HG03159 (cell line): ENCODE data around the gene TMEM175.

ENCODE experiments used
- ATAC-seq: cut with Tn5 transposase; IDR thresholded peaks from one replicate; pipeline ENCODE4 v1.9.1; 2021; ENCODE audit warnings: mild to moderate bottlenecking, moderate library complexity; ENCODE audit not compliant: unreplicated experiment

The TMEM175 gene

GRCh38 chr4:898869-899555 is 33.2 kb upstream of the TMEM175 start:
- ATAC-seq: no peak

- no peak for ATAC-seq
Measured at GRCh38 chr4:899556-899906, 32.7 kb upstream of the TMEM175 start.

GRCh38 chr4:900073-900472 is 32.2 kb upstream of the TMEM175 start:
- ATAC-seq: no peak

- ATAC-seq: no peak
Measured at GRCh38 chr4:900721-901120, 31.5 kb upstream of the TMEM175 start.

GRCh38 chr4:901192-901910 is 30.9 kb upstream of the TMEM175 start:
- no peak for ATAC-seq

- no peak for ATAC-seq
Measured at GRCh38 chr4:903066-904046, 28.9 kb upstream of the TMEM175 start.

- no peak for ATAC-seq
Measured at GRCh38 chr4:905485-906338, 26.5 kb upstream of the TMEM175 start.

- ATAC-seq: no peak
Measured at GRCh38 chr4:906339-907102, 25.7 kb upstream of the TMEM175 start.

GRCh38 chr4:907103-907400 is 25.2 kb upstream of the TMEM175 start:
- no peak for ATAC-seq

GRCh38 chr4:907691-908425 is 24.4 kb upstream of the TMEM175 start:
- ATAC-seq: no peak

- no peak for ATAC-seq
Measured at GRCh38 chr4:909131-909571, 23.1 kb upstream of the TMEM175 start.

- no peak for ATAC-seq
Measured at GRCh38 chr4:909821-910220, 22.4 kb upstream of the TMEM175 start.

- no peak for ATAC-seq
Measured at GRCh38 chr4:910366-911091, 21.7 kb upstream of the TMEM175 start.

- ATAC-seq: no peak
Measured at GRCh38 chr4:911221-911751, 21.0 kb upstream of the TMEM175 start.

- no peak for ATAC-seq
Measured at GRCh38 chr4:911871-912490, 20.3 kb upstream of the TMEM175 start.

- no peak for ATAC-seq
Measured at GRCh38 chr4:912548-913279, 19.5 kb upstream of the TMEM175 start.

- no peak for ATAC-seq
Measured at GRCh38 chr4:913280-913618, 19.0 kb upstream of the TMEM175 start.
